ENCODE measurements around the gene PAPSS2.
"Not testable (repeated sequence)": the region's sequence is repeated elsewhere in the genome, so short reads cannot be mapped to it uniquely, and the experiment has no call there.

PAPSS2 gene

DNA sequence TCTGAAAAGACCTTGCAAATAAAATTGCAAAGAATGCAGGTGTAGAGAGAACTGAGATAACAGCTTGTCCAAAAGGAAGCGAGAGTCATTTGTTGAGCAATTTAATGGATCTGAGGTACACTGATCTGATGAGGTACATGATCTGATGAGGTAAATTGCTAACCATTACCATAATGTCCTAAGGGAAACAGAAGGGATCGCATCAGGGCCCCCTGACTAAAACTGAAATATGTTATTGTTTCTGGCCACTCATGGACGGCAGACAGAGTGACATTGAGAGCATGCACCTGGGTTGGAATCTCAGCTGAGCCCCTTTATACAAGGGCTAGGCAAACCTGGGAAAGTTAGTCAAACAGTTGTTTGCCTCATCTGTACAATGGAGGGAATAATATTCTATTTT is 15.8 kb upstream of the PAPSS2 start:
- no peak for DNase-seq

DNA sequence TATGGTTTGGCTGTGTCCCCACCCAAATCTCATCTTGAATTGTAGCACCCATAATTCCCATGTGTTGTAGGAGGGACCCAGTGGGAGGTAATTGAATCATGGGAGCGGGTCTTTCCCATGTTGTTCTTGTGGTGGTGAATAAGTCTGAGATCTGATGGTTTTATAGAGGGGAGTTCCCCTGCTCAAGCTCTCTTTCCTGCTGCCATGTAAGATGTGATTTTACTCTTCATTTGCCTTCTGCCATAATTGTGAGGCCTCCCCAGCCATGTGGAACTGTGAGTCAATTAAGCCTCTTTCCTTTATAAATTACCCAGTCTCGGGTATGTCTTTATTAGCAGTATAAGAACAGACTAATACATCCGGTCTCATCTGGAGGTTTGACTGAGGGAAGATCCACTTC is 15.2 kb upstream of the PAPSS2 start:
- not testable (repeated sequence) for DNase-seq

DNA sequence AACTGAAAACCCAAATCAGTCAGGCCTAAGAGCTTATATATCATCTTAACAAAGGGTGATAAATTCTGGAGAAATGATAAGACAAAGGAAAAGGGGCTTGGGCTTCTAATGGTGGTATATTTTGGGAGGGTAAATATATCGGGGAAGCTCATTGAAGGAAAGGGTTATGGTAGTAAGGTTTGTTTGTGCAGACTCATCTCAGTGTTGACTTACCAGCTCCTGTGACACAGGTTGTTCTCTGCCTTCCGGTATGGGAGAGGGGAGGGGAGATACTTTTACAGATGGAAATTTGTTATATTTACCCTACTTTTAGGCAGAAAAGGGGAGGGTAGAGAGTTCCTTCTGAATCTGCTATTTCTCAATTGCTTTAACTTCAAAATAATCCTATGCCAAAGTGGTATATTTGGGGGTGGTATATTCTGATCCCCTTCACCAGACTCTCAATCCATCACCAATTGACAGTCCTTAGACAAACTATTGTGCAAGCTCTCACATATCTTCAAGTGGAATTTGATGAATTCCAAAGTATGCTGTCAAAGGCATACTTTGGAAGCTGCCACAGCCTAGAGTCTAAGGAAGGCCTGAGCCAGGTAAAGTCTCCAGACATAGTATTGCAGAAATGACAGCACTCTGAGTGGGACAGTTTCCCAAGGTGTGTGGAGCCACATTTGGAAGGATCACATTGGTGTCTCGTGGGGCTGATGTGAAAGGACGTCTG is 13.3 kb upstream of the PAPSS2 start:
- no peak for DNase-seq

DNA sequence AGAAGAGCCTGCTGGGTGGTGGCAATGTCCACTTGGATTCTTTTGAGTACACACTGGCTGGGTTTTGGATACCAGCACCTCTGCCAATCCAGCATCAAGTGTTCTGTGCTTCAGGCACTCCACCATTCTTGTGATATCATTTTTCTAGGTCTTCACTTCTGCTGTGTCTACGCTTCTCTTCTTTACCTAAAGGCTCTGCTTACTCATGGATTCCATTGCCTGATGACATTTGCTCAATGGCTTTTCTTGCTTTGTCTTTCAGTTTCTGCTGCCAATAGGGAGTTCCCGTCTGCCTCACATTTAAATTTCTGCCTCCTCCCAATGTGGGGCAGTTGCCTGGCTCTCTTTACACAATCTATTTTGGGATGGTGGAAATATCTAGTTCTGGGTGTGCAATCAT is 12.7 kb upstream of the PAPSS2 start:
- no peak for DNase-seq

DNA sequence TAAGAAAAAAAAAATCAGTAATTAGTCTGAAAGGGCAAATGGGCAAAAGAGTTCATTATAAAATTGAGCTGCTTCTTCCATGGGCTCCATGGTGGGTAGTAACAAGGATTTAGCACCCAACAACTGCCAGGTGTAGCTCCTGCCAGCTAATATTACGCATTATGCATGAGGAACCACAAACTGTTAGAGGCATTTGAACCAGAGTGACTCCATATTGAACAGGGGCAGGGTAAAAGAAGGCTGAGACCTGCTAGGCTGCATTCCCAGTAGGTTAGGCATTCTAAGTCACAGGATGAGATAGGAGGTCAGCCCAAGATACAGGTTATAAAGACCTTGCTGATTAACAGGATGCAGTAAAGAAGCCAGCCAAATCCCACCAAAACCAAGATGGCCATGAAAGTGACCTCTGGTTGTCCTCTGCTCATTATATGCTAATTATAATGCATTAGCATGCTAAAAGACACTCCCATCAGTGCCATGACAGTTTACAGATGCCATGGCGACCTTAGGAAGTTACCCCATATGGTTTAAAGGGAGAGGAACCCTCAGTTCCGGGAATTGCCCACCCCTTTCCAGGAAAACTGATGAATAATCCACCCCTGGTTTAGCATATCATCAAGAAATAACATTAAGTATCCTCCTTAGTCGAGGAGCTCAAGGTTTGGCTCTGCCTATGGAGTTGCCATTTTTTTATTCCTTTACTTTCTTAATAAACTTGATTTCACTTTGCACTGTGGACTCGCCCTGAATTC is 8.7 kb upstream of the PAPSS2 start:
- DNase-seq, result no peak

DNA sequence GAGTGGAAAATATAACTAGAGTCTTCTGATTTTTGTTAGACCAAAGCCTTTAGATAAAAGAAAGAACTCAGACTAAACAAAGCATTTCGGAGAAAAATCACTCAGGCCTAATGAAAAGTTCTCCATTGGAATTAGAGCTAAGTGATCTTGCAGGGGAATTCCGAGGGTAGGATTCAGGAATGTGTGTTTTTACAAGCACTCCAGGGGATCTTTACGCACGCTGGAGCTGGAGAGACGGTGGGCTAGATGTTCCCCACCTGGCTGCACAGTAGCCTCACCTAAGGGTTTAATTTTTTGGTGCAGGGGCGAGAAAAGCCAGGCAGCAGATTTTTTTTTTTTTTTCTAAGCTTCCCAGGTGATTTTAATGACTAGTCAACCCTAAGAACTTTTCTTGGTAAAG is 7.9 kb upstream of the PAPSS2 start:
- no peak for DNase-seq

DNA sequence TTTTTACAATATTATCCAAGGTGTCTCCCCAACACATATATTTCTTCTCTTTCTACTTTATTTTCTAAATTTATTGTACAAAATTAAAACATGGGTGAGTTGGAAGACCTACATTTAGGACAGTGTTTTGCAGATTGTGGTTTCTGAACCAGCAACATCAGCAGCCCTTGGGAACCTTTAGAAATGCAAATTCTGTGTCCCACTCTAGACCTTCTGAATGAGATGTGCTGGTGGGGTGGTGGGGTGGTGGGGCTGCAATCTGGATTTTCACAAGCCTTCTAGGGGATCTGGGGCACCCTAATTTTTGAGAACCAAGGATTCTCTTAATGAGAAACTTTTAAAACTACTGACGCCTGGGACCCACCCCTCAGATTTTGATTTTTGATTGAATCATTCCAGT is 7.4 kb upstream of the PAPSS2 start:
- DNase-seq, result no peak

DNA sequence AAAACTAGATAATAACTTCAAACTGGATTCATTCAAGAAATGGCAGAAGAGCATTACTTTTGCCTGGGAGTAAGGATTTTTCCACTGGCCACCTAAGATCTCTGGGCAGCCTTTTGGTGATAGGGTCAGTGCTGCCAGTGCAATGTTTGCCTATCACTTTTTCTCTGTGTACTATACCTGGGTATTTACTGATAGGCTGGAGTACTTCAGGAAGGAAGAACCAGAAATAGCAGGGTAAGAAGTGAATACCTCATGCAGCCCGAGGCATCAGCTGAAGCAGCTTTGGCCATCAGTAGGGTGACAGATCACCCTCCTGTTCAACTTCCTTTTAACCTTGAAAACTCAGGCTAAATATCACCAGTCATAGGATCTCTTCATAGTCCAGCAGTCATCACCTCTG is 5.5 kb upstream of the PAPSS2 start:
- DNase-seq, result no peak

DNA sequence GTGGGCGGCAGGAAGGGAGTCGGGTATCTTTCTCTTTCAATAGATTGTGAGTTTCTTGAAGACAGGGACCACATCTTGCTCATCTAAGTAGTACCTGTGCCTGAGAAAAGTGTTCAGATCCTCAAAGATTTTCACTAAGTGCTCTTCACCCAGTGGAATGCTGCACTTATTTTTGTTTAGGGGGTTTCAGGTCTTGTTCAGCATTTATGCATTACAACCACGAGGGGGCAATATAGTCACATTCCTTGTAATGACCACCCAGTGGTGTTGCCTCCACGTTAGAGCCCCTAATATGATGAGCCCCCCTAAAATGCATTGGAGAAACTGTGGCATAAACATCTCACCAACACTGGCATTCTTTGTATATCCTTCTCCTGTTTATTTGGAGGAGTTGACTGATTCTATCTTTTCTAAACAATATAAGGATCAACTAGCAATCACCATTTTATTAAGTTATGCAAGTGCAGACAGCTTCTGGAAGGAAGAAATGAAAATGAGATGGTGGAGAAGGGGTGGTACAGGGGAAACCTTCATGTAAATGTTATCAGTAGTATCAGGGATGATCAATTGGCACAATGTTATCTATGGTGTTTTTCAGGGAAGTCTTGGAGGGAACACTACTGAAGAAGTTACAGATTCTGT is 3.1 kb upstream of the PAPSS2 start:
- DNase-seq, result peak; percentile 21

DNA sequence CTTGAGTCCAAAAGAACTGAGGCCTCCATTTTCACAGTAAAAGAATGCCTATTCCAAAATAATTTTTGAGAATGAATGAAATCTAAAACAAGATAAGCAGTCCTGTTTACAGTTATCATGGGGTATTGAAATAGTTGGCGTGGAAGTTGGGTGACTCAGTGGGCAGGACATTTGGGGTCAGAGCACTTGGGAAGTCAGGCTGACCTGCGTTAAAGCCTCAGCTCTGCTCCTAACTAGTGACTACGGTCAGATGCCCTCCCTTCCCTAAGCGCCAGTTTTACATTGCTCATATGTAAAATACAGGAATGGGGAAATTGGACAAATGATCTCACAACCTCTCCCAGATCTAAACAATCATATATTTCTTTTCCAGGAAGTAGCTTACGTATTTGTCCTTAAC is 2.3 kb upstream of the PAPSS2 start:
- no peak for DNase-seq

DNA sequence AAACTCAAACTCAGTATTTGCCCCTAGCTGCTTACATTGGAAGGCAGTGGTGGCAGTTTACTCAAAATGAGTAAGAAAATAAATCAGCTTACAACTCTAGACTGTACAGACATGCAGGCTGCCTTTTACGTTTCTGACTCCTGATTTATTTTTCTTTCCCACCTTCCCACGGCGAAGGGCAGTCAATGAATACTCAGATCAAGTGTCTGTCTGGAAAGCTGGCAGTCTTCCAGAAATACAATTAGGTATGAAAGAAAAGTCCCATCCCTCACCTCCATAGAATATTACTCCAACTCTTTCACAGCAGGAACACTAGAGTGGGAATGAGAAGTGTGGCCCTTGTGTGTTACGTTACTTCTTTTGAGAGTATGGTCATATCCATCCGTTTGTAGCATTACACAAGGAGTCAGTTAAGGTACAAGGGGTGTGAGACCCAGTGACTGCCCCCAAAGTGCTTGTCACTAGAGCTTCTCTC is 1.3 kb upstream of the PAPSS2 start:
- DNase-seq, result peak; percentile 23

DNA sequence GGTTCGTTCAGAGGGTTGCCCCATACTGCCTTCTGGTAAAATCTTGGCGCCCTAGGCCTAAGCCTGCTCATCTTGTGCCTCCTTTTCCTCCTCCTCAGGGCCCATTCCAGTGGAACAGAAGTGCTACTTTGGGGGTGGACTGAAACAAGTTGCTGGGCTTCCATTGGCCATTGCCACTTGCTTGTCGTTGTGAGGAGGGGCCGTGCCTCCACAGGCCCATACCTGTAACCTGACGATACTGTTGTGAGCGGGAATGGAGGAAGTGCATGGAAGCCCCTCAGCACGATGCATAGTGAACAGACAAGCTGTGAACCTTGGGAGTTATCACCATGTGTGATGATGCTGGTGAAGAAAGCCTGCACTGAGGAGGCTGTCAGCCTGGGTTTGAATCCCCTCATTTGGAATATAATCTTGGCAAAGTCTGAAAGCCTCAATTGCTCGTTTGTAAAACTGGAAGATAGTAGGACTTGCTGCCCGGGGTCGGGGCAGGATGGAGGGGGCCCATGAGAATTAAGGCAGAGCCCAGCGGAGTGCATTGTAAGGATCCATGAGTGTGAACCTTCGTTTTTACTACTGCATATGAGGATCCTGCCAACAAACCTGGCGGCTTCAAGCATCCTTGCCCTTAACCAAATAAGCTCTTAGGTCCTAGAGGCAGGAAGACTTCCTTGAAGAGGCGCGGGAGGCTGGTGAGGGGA is 671 bp upstream of the PAPSS2 start:
- DNase-seq, result no peak

DNA sequence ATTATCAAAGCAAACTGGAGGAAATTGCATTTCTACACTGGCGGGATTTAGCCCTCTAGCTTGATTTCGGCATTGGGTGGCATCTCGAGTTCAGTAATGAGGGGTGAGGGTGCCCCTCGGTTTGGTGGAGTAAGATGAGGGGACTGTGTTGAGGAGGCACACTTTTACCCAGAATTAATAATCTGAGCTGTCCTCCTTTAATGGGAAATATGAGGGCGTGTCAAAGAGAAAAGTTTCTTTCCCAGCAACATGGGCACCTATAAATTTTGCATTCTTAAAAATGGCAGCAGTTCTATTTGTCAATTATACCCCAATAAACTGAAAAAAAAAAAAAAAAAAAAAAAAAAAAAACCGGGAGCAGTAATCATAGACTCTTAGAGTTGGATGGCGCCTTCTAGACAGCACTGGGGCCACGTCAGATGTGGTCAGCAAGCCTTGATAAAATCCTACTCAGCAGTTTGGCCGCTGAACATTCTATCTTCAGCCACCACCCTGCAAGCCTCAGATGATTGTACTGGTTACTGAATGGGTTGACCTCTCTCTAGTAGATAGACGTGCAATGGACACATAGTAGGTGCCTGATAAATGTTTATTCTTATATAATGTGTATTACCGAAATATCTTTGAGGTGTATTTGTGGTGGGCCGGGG is 931 bp downstream of the PAPSS2 start:
- DNase-seq, result no peak

DNA sequence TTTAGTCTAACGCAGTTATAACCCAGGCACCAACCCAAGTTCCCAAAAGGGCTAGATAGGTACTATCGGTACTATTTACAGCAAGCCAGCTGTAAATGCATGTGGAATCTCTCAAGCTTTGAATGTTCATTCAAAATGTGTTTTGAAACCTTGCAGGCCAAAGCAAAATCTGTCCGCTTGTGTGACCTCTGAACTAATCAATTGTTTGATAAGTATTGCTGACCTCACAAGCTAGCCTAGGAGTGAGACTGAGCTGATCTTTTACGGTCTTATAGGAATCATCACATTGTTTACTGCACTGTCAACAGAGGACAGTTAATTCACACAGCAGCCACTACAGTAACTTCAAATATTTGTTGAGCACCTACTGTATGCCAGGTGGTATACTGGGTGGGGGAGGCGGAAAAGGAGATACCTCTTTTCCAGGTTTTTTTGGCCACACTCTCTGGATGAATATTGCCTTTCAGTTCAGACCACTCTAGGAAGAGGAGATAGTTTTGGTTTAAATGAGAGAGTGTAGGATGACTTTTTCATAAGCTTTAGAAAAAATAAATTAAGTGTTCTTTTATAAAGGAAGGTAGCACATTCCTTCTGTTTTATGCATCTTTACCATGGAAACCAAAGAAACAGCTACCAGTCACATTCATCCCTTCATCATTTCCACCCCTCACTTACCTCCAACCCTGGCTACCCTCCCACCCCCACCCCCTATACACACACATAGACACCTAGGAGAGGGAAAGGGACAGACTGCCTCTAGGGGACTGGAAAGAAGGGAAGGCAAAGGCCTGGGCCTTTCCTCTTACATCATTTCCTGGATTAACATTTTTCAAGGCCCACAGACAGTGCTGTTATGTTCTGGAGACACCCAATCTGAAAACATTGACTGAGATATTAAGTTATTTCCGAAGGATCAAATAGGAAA is 2.4 kb downstream of the PAPSS2 start:
- DNase-seq, result no peak

DNA sequence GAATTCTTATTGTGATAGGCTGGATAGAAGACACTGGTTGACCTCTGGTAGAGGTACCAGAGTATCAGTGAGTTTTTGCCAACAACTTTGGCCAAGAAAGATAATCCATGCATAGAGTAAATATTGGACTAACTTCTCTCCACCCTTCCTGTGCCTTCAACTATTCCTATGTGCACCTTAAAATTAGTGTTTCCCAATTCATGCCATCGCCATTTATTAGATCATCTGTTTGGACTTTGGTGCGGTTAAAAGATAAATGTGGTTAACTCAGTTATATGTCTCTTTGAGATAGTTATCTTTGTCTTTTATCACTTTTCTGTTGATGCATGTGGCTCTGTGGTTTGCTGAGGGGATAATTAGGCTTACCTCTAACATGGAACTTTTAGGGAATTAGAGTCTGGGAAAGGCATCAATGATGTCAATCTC is 4.6 kb downstream of the PAPSS2 start:
- DNase-seq, result no peak

DNA sequence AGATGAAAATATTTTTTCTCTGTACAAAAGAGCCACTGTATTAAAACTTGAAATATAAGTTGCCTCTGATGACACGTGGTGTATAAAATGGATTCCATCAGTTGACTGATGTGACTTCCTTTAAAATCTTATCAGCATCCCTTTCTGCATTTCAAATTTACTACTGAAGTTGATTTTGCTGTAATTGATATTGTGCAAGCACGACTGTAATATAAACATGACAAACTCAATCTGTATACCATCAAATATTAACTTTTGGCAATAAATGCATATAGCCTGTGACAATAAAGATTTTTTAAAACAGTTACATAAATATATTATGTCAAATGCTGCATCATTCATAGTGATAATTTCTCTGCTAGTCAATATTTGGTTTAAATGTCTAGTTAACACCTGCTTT is 7.8 kb downstream of the PAPSS2 start:
- no peak for DNase-seq

DNA sequence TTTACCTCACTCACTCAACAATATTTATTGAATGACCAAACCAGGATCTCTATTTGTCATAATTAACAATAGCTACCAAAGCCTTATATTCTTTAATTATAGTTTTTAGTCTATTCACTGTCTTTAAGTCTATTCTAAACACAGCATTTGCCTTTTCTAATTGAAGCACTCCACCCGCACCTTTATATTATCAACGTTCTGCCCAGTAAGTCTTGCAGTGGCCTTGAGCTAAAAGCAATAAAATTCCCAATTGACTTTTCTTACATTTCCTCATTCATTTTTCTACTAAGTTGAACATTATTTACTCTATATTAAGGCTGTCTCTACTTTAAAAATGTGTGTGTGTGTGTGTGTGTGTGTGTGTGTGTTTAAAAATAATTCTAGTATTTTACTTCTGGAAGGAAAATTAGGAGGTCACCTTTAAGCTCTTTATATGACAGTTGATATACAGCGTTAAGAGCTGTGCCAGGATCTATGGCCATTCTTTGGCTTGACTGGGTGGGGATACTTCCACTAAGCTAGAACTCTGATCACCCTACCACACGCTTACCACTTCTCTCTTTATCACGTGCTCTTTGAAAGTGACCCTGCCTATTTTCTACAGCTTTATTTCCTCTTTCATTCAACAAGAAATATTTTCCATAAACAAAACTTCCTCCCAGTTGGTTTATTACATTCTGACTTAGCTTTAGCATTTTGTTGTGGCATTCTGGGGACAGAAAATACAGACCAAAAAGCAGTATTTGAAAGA is 8.8 kb downstream of the PAPSS2 start:
- no peak for DNase-seq

DNA sequence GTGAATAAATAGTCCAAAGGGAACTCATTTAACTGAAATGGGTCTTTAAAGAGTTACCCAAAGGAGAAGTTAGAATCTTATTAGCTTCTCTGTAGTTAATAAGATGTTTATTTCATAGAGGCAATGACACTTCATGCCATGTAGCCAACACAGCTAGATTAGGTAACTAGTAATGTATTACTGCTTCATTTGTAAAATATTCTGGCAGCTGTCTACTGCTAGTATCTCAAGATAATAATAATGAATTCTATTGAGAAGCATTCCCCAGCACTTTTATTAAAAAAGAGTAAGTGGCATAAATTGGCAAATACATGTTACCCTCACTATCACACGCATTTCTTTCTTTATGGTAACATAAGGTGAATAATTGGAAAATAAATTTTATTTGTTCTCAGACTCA is 10.1 kb downstream of the PAPSS2 start:
- no peak for DNase-seq

DNA sequence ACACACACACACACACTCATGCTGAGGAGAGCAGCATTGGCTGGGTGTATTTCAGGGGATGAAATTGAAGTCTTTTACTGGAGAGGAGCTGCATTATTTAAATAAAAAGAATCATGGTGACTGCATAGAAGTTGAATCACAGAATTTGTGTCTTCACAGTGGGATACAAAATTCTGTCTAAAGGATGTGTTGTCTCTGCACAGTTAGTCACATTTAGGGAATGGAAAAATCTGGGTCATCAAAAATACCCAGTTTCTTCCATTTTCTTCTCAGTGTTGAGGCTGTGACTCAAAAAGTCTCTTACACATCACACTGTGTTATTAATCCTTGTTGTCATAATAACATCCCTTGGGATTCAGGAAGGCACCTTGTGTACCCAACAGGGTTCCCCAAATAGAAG is 10.9 kb downstream of the PAPSS2 start:
- DNase-seq, result no peak

DNA sequence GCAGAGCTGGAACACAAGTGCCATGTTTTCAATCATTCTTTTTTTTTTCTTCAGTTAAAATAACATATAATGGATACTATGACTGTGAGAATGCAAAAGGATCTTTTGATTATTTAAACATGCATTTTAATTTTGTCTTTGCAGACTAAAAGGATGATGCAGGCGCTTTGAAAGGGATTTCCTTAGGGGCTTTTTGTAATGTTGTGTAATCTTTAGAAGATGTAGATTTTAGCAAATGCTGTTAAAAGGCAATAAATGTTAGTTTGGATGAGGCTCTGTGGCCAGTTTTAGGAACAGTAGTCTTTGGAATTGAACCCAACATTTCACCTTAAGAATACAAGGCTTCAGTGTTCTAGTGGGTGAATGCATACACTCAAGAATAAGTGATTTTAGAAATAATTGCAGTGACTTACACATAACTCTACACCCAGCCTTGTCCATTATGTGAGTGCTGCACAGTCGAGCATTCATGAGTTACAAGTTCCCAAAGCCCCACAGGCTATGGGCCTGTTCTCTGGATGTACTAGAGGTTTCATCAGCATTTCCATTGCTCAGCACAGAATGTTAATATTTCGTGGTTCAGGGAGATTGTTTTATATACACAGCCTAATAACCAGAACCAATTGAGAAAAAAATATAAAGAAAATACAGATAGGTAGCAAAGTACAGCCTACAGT is 11.6 kb downstream of the PAPSS2 start:
- DNase-seq, result no peak
